Stimulated activated naive CD8-positive, alpha-beta T cell treated with anti-CD3 and anti-CD28 coated beads, Interleukin-15, amount 100 ng/mL, for 72 hours (primary cell): ENCODE measurements around the gene NID2.
A peak's percentile ranks its signal among the peaks of the same experiment; 100 is the strongest.

ENCODE experiments used
- ATAC-seq: fragments of 150-1000 bp; cut with Tn5 transposase; 2 replicates; pipeline ENCODE4 v1.10.0; 2021; ENCODE audit warnings: mild to moderate bottlenecking, moderate library complexity
- DNase-seq, 2 donors: peaks; one replicate each; pipeline ENCODE4 v3.0.0; 2021 to 2022
- H3K27ac Mint-ChIP-seq, 2 donors: one replicate each; pipeline ENCODE4 v1.8.0; 2022; ENCODE audit warnings: mild to moderate bottlenecking in 2 of 2, mixed read lengths in 2 of 2, moderate library complexity in 2 of 2
- H3K27me3 Mint-ChIP-seq: one replicate; pipeline ENCODE4 v1.8.0; 2022; ENCODE audit warnings: mixed read lengths
- H3K4me1 Mint-ChIP-seq: one replicate; pipeline ENCODE4 v1.8.0; 2022; ENCODE audit warnings: mild to moderate bottlenecking, mixed read lengths
- H3K4me3 Mint-ChIP-seq, 2 donors: one replicate each; pipeline ENCODE4 v1.8.0; 2022; ENCODE audit warnings: mild to moderate bottlenecking in 2 of 2, mixed read lengths in 2 of 2, moderate library complexity in 1 of 2
- H3K9me3 Mint-ChIP-seq, 2 donors: one replicate each; pipeline ENCODE4 v1.8.0; 2022; ENCODE audit warnings: mixed read lengths in 2 of 2

The NID2 gene

DNA sequence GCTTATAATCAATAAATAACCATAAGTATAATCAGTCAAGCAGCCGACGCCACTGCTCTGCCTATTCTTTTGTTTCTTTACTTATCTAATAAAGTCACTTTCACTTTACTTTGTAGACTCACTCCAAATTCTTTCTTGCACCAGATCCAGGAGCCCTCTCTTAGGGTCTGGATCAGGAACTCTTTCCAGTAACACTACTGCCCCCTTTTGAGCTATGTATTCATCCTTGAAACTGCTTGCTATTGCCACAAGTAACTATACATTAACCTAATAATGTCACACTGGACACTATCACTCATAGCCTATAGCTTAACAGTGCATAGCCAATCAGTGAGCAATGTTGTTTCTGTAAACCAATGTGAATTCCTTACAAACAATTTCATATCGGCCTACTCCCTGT, 2.8 kb upstream of the NID2 start:
- Mint-ChIP-seq H3K4me1 (peaks cover 43% of the 10 kb centered on the region), H3K4me3 (no peak overlapping the region), H3K27ac (no peak overlapping the region), H3K9me3 (peaks cover 10 to 11% of the 10 kb centered on the region in 2 donors), H3K27me3 (peaks cover 62% of the 10 kb centered on the region)
- no peak for DNase-seq
- ATAC-seq: no peak

DNA sequence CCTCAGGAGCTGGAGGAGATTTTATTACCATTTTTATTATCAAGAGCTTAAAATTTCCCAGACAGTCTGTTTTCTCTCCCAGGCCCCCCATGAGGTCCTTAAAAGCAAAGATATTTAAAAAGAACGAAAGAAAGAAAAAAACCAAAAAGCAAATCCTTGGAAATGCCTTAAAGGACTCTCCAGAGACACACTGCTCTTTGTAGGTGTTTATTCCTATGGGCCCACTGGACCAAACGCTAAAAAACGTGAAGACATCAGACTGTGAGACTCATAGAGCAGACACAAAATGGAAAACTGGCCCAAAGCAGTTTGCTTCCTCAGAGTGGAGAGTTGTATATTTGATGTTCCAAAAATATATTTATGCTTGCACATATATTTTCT, 1.2 kb upstream of the NID2 start:
- no peak overlapping the region for H3K27ac Mint-ChIP-seq
- H3K27me3 Mint-ChIP-seq: peaks cover 63% of the 10 kb centered on the region
- H3K4me3 Mint-ChIP-seq: peak overlapping the region; percentile 73 to 79
- peaks cover 10 to 11% of the 10 kb centered on the region in 2 donors for H3K9me3 Mint-ChIP-seq
- ATAC-seq (no peak), DNase-seq (no peak)
- peaks cover 43% of the 10 kb centered on the region for H3K4me1 Mint-ChIP-seq

DNA sequence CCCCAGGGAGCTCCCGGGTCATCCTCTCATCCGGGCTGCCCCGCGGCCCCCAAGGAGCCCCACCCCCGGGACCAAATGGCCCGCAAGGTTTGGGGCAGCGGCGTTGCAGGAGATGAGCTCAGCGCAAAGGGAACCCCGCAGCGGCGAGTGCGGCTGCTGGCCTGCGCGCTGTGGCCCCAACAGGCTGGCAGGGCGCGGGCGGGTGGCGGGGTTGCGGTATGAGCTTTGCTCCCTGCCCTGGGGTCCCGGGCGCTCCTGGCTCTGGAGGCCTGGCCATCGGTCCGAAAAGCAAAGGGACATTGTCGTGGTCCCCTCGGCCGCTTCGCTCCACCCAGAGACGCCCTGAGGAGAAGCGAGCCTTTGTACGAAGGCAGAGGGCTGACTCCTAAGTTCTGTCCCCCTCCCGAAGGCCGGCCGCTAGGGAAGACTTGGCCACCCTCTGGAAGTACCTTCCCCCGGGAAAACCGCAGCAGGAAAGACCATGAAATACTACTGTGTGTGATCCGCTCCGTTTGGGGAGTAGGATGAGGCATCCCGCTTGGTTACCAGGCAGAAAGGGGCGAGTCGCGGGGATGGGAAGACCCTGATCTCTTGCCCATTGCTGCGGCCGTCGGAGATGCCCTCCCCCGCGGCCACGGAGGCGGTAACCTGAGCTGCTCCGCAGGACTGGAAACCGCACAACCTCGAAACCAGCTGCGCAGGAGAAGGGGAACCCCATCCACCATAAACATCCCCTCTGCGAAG, 620 bp upstream of the NID2 start:
- Mint-ChIP-seq H3K4me1 (peaks cover 43% of the 10 kb centered on the region), H3K27me3 (peaks cover 69% of the 10 kb centered on the region), H3K27ac (no peak overlapping the region), H3K9me3 (peaks cover 7 to 8% of the 10 kb centered on the region in 2 donors), H3K4me3 (peak overlapping the region; percentile 73 to 79)
- peak; percentile 71 for ATAC-seq
- peak; percentile 24 to 50 for DNase-seq

DNA sequence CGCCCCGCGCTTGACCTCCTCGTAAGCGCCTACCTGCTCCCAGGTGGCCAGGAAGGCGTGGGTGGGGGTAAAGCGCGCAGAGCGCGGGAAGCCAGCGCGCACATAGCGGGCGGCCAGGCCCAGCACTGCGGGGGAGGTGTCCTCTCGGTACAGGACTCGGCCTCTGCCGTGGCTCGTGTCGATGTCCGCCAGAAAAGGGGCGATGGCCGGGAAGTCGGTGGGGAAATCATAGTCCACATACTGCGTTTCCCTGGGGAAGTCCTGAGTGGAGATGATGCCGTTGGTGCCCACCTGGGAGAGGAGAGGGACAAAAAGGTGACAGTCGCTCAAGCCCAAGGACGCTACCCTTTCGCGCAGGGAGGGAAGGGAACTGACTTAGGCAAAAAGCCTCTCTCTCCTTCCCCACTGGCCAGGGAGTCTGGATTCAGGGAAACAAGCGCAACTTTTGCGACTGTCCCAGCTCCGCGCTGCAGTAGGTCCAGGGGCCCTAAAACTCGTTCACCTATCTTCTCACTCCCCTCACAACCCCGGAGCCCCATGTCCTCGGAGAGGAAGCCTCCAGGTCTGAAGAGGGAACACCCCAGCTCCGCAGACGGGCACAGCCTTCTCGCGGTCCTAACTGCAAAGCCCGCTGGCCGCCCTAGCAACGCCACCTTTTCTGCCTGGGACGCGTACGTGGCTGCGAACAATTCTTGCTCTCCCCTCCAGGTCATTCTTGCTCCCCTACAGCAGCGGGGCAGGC, 815 bp downstream of the NID2 start:
- peaks cover 38% of the 10 kb centered on the region for H3K4me1 Mint-ChIP-seq
- H3K9me3 Mint-ChIP-seq: no peaks in the 10 kb centered on the region

DNA sequence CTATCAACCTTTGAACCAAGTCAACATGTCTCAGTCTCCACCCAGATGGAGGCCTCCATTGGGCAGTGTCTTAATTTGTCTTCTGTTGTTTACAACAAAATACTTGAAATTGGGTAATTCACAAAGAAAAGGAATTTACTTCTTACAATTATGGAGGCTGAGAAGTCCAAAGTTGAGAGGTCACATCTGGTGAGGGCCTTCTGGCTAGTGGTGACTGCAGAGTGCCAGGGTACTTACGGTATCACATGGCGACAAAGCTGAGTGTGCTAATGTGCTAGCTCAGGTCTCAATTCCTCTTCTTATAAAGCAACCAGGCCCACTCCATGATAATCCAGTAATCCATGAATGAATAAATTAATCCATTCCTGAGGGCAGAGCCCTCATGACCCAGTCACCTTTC, 4.7 kb downstream of the NID2 start:
- Mint-ChIP-seq H3K4me3 (no peak overlapping the region), H3K4me1 (peaks cover 16% of the 10 kb centered on the region), H3K9me3 (no peaks in the 10 kb centered on the region), H3K27ac (no peak overlapping the region), H3K27me3 (peaks cover 46% of the 10 kb centered on the region)
- DNase-seq: no peak
- no peak for ATAC-seq

More for the DNA sequence above, 815 bp downstream of the NID2 start:
- H3K4me3 Mint-ChIP-seq: peak overlapping the region; percentile 73 to 79
- peaks cover 62% of the 10 kb centered on the region for H3K27me3 Mint-ChIP-seq
- DNase-seq: peak in 1 of 2 donors; percentile 20
- peak overlapping the region in 1 of 2 donors; percentile 46 for H3K27ac Mint-ChIP-seq
- peak; percentile 47 for ATAC-seq

DNA sequence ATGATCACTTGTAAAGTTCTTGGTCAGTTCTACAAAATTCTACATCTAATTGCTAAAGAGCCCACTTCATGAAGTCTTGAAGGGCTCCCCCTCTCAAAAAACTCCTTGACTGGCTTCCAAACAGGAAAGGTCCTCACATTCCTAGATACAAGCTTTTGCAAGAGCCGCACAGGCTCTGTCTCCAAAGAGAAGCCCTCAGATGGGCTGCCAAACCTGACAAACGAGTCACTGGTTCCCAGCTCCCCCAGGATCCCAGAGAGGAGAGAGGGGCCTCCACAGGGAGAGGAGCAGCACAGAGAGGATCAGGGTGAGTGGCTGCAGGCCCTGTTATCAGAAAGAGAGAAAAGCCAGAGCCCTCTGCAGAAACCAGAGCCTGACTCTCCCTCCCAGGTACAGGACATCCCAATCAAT, 5.8 kb downstream of the NID2 start:
- Mint-ChIP-seq H3K27ac (no peak overlapping the region), H3K9me3 (no peaks in the 10 kb centered on the region), H3K27me3 (peaks cover 36% of the 10 kb centered on the region), H3K4me3 (no peak overlapping the region), H3K4me1 (peaks cover 7% of the 10 kb centered on the region)
- DNase-seq (no peak), ATAC-seq (no peak)

DNA sequence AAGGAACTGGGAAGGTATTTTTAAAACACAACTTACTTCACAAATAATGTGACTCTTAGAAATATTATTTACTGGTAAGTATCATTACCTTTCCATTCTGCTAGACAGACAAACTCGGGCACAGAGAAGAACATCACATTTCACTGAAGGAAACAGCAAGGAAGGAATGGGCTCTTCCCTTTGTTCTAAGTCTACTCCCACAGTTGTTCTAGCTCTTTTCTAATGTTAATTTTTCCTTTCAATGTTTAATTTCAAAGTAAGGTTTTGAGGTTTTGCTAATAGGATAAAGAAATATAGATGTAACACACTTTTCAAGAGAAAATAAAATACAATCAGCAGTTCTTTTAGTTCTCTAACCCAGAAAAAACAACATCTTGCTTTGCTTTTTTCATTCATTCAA, 7.0 kb downstream of the NID2 start:
- Mint-ChIP-seq H3K9me3 (no peaks in the 10 kb centered on the region), H3K4me1 (no peaks in the 10 kb centered on the region), H3K27ac (no peak overlapping the region), H3K4me3 (no peak overlapping the region), H3K27me3 (peaks cover 27% of the 10 kb centered on the region)
- no peak for DNase-seq
- no peak for ATAC-seq

DNA sequence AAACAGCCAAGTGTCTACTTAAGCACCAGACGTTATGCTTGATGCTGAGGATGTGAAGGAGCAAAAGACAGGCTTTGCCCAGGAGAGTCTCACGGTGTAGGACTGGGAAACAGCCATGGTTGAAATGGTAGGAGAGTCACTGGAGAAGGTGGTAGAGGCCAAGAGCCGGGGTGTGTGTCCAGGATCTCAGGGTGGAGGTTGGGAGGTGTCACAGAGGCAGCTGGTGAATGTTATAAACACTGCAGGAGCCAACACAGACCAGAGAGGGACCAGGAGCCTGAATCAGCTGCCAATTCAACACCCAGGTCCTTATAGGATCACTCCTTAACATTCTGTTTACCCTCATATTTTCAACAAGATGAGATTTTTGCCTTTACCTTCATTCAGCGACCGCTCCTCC, 7.5 kb downstream of the NID2 start:
- H3K4me1 Mint-ChIP-seq: no peaks in the 10 kb centered on the region

DNA sequence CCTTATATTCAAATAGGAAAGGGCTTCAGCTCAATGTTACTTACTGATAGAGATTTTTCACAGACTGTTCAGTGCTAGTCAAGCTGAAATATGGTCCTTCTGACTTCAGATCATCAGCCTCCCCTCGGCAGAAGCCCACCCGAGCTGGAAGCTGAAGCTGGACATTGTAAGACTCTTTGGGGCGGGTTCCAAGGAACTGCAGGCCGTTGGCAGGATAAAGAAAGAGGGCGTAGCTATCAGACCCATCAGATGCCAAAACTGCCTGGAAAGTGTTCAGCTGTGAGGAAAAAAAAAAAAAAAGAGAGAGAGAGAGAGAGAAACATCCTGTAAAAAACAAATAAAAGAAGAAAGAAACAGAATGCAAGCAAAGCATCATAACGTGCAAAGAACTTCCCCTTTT, 8.8 kb downstream of the NID2 start:
- no peaks in the 10 kb centered on the region for H3K9me3 Mint-ChIP-seq
- ATAC-seq (no peak), DNase-seq (no peak)
- peaks cover 29% of the 10 kb centered on the region for H3K27me3 Mint-ChIP-seq
- no peak overlapping the region for H3K27ac Mint-ChIP-seq
- H3K4me3 Mint-ChIP-seq: no peak overlapping the region
- no peaks in the 10 kb centered on the region for H3K4me1 Mint-ChIP-seq

More for the DNA sequence above, 7.5 kb downstream of the NID2 start:
- Mint-ChIP-seq H3K27ac (no peak overlapping the region), H3K27me3 (peaks cover 27% of the 10 kb centered on the region), H3K9me3 (no peaks in the 10 kb centered on the region), H3K4me3 (no peak overlapping the region)
- no peak for DNase-seq
- no peak for ATAC-seq

DNA sequence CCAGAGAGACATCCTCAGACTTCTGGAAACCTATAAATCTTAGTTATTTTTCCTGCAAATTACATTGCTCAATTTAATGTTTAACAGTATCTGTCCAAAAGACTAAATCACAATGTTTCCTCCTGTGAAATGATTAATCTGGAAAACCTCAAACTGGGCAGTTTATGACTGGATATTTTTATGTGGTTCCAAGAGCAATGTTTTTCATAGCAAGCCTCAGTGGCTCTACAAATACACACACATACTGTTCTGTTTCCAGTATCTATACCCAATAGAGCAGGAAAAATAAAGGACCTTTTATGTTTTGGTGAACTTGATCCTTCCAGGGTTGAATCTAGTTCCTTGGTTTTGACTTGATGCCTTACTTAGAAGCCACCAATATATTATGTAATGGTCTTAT, 9.2 kb downstream of the NID2 start:
- no peak for DNase-seq
- H3K27ac Mint-ChIP-seq: no peak overlapping the region
- H3K4me3 Mint-ChIP-seq: no peak overlapping the region
- no peak for ATAC-seq
- no peaks in the 10 kb centered on the region for H3K9me3 Mint-ChIP-seq
- no peaks in the 10 kb centered on the region for H3K4me1 Mint-ChIP-seq
- peaks cover 29% of the 10 kb centered on the region for H3K27me3 Mint-ChIP-seq

DNA sequence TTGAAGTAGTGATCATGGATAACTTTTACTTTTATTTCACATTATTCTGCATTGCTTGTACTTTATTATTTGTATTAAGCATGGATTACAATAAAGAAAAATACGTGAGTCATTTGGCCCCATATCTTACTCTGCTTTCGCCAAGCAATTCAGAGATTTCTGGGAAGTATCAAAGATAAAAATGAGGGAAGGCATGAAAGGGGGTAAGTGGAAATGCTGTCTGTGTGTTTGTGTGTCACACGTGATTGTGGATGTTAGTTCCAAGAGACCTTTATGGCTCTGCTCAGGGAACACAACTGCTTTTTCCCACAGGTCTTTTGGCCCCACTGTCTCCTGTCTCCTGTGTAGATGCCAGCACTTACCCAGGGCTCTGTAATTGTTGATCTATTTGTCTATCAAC, 10.5 kb downstream of the NID2 start:
- ATAC-seq (no peak), DNase-seq (no peak)
- Mint-ChIP-seq H3K4me3 (no peak overlapping the region), H3K4me1 (no peaks in the 10 kb centered on the region), H3K27me3 (peaks cover 35% of the 10 kb centered on the region), H3K27ac (no peak overlapping the region), H3K9me3 (no peaks in the 10 kb centered on the region)

DNA sequence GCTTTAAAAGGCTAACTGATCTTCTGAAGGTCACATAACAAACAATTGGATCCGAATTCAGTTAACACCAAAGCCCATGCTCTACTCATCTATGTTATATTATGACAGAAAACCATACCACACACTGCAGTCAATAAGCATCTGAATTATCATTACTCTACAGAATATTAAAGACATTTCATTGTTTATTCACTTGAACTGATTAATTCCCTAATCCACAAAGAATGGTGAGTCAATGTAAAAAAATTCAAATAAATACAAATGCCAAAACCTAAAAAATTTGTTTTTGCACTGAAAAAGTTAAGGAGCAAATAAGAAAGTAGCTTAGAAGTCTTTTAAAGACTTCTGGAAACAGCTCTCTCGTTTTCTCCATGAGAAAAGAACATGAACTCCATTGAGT, 13.7 kb downstream of the NID2 start:
- peaks cover 33% of the 10 kb centered on the region for H3K27me3 Mint-ChIP-seq
- ATAC-seq (no peak), DNase-seq (no peak)
- H3K4me1 Mint-ChIP-seq: no peaks in the 10 kb centered on the region
- H3K27ac Mint-ChIP-seq: no peak overlapping the region
- no peak overlapping the region for H3K4me3 Mint-ChIP-seq
- no peaks in the 10 kb centered on the region for H3K9me3 Mint-ChIP-seq

DNA sequence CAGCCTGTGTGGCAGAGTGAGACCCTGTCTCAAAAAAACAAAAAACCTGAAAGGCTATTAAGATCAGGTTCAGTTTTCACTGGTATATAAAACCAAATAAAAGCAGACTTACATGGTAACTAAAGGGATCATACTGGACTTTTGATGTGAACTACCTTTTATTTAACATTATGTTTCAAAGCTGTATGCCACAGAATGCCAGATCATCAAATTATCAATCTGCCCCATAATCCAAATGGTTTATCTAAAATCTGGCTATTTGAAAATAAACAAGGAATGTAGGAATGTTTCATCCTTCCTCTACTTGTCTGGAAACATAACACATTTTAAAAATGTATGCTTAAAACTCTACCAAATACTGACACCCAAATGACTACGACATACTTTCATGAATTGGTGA, 14.2 kb downstream of the NID2 start:
- ATAC-seq (no peak), DNase-seq (no peak)
- Mint-ChIP-seq H3K27ac (no peak overlapping the region), H3K9me3 (no peaks in the 10 kb centered on the region), H3K4me3 (no peak overlapping the region), H3K27me3 (peaks cover 29% of the 10 kb centered on the region), H3K4me1 (no peaks in the 10 kb centered on the region)

DNA sequence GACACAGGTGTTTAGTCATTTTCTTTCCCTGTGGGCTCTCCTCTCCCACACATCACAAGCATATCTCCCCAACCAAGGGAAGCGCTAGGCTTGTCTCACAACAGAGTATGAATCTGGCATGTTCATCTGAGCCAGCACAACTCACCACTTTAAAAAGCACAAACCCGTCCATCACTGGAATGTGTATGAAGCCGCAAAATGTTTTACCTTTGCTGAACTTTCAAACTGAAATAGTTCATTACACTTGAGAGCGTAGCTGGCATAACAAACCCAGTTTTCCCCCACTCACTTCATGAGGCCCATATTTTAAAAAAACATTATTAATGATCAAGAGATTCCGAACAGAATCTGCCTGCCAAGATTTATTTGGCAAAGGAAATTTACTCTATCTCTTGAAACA, 15.8 kb downstream of the NID2 start:
- Mint-ChIP-seq H3K9me3 (no peaks in the 10 kb centered on the region), H3K4me1 (no peaks in the 10 kb centered on the region), H3K27me3 (peaks cover 29% of the 10 kb centered on the region), H3K27ac (no peak overlapping the region), H3K4me3 (no peak overlapping the region)
- ATAC-seq (no peak), DNase-seq (no peak)

DNA sequence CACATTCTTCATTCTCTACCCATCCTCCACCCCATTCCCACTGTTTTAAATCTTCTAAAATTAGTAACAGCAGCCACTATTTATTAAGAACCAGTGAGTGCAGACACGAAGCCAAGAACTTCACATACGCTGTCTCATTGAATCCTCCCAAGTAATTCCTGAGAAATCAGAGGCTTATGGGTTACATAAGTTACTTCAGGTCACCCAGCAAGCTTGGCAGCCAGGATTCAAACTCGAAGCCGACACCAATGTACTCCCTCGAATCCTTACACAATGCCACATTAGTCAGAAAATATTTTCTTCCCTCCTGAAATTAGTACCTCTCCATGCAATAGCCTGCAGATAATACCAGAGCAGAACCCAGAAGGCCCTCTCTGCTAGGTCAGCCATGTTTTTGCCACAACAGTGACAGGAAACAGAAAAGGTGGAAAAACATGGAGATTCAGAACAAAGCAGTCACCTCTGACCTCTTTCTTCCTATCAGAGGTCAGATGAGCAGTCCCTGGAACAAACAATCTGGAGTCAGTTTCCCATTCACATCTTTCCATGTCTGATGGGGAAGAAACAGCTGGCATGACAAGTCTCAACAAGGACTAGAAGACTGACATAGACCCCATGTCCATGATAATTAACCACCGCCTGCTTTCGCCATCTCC, 16.4 kb downstream of the NID2 start:
- no peak overlapping the region for H3K27ac Mint-ChIP-seq
- peaks cover 29% of the 10 kb centered on the region for H3K27me3 Mint-ChIP-seq
- no peak for DNase-seq
- no peaks in the 10 kb centered on the region for H3K4me1 Mint-ChIP-seq
- no peak overlapping the region for H3K4me3 Mint-ChIP-seq
- no peaks in the 10 kb centered on the region for H3K9me3 Mint-ChIP-seq
- ATAC-seq: no peak

DNA sequence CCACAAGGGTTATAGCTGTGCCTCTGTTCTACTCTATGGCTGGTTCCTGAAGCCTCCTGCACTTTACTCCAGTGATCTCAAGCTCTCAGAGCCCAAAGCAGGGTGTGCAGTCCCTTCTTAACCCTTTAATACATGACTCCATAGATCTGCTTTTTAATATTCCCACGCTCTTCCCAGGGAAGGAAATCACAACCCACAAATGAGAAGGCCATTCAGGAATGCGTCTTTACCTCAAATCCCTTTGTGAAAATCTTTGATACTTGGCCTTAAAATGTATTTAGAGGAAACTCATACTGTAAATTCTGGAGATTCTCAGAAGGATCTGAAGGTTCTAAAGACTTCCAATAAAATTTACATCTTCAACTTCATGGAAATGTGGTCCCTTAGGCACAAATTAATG, 17.0 kb downstream of the NID2 start:
- H3K9me3 Mint-ChIP-seq: no peaks in the 10 kb centered on the region
- no peak overlapping the region for H3K4me3 Mint-ChIP-seq
- H3K27me3 Mint-ChIP-seq: peaks cover 29% of the 10 kb centered on the region
- ATAC-seq: no peak
- no peak for DNase-seq
- no peak overlapping the region for H3K27ac Mint-ChIP-seq
- H3K4me1 Mint-ChIP-seq: no peaks in the 10 kb centered on the region
